ENCODE data around the gene TEX101.

TEX101 gene

GRCh38 chr19:43464134-43464775 lies 49.6 kb downstream of the TEX101 start:
- peak overlapping the region; percentile 89 for H3K27ac ChIP-seq
- TF ChIP-seq CTCF (conservative IDR thresholded peaks at IDR 0.05; ENCODE audit: low read depth) = no peak
- no peak for DNase-seq (ENCODE audit: low spot score)
- CTCF ChIA-PET = interaction anchor here (1.3 kb wide), 1 partner anchor 17 kb away, joined by 6 read pairs; no protein-coding TSS in a partner anchor
- POLR2A ChIA-PET (ENCODE audit: low non-redundant PET) = interaction anchor here (0.6 kb wide), 1 partner anchor 27 kb away, joined by 3 read pairs; no protein-coding TSS in a partner anchor

- DNase-seq (ENCODE audit: low spot score) = peak; percentile 95
- POLR2A ChIA-PET (ENCODE audit: low non-redundant PET) = interaction anchor here (0.6 kb wide), 1 partner anchor 41 kb away, joined by 4 read pairs; no protein-coding TSS in a partner anchor
- no peak for TF ChIP-seq CTCF (conservative IDR thresholded peaks at IDR 0.05; ENCODE audit: low read depth)
- CTCF ChIA-PET = interaction anchor here (1.2 kb wide), 1 partner anchor 54 kb away, joined by 3 read pairs; no protein-coding TSS in a partner anchor
- H3K27ac ChIP-seq = peak within 1 kb of the TSS; percentile 89
Measured at GRCh38 chr19:43465468-43466120, 50.9 kb downstream of the TEX101 start, which contains the start of gene LYPD3. Gene LYPD3, minus strand, starts transcription at chr19:43465608. Its CDS starts 37 bp downstream, at chr19:43465571.

DNA sequence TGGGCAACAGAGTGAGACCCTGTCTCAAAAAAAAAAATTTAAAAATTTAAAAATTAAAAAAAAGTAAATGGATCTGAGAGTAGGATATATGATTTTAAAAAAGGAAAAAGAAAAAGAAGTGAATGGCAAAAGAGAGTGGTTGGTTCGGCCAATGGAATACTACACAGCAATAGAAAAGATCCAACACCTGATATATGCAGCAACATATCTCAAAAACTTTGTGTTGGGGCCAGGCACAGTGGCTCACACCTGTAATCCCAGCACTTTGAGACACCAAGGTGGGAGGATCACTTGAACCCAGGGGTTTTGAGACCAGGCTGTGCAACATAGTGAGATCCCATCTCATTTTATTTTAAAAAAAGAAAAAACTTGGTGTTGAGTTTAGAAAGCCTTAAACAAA lies 52.1 kb downstream of the TEX101 start:
- CTCF ChIA-PET = no interaction called here
- H3K27ac ChIP-seq = no peak overlapping the region
- DNase-seq (ENCODE audit: low spot score) = no peak
- no peak for TF ChIP-seq CTCF (conservative IDR thresholded peaks at IDR 0.05; ENCODE audit: low read depth)
- POLR2A ChIA-PET (ENCODE audit: low non-redundant PET) = no interaction called here

- CTCF ChIA-PET = no interaction called here
- DNase-seq (ENCODE audit: low spot score) = no peak
- TF ChIP-seq CTCF (conservative IDR thresholded peaks at IDR 0.05; ENCODE audit: low read depth) = no peak
- peak overlapping the region; percentile 79 for H3K27ac ChIP-seq
- POLR2A ChIA-PET (ENCODE audit: low non-redundant PET) = no interaction called here
Measured at GRCh38 chr19:43467276-43467675, 52.6 kb downstream of the TEX101 start.

- no peak for TF ChIP-seq CTCF (conservative IDR thresholded peaks at IDR 0.05; ENCODE audit: low read depth)
- ChIA-PET POLR2A (ENCODE audit: low non-redundant PET) (no interaction called here), CTCF (no interaction called here)
- peak; percentile 36 for DNase-seq (ENCODE audit: low spot score)
- peak overlapping the region; percentile 79 for H3K27ac ChIP-seq
Measured at GRCh38 chr19:43467730-43468129, 53.0 kb downstream of the TEX101 start.
